GM23248 (cell line): ENCODE measurements around the gene ECSCR.
"Not testable (repeated sequence)": the region's sequence is repeated elsewhere in the genome, so short reads cannot be mapped to it uniquely, and the experiment has no call there.

Experiments used
- EZH2 ChIP-seq: fragments of 200-600 bp; sonication (generic); IDR thresholded peaks from 2 replicates; pipeline ENCODE4 v1.6.1; 2018; ENCODE audit warnings: antibody characterized with exemption, mild to moderate bottlenecking; ENCODE audit not compliant: insufficient read depth, poor library complexity, severe bottlenecking
- EZH2phosphoT487 ChIP-seq: fragments of 200-600 bp; sonication (generic); IDR thresholded peaks from 2 replicates; pipeline ENCODE4 v1.6.1; 2018; ENCODE audit warnings: antibody characterized with exemption, moderate library complexity, mild to moderate bottlenecking, low read depth; ENCODE audit not compliant: insufficient read depth

- not testable (repeated sequence) for TF ChIP-seq EZH2, EZH2phosphoT487
Observed at GRCh38 chr5:139479729-139480128, 17.2 kb upstream of the ECSCR start.
